Tibial nerve (tissue), 3 donors: ENCODE results near the gene EML2.

Source experiments
- POLR2A ChIP-seq, 2 donors: fragments of 450-650 bp; IDR thresholded peaks; one replicate each; pipeline ENCODE4 v1.6.1; 2017; ENCODE audit warnings: antibody characterized with exemption in 2 of 2, mild to moderate bottlenecking in 2 of 2, moderate library complexity in 2 of 2
- TF ChIP-seq, protein P1 (sequence below), 5 experiments: fragments of 200-600 bp in 3 of 5; fragments of 450-650 bp in 2 of 5; sonication (generic) in 3 of 5; IDR thresholded peaks; one replicate each; pipeline ENCODE4 v1.5.1; 2016 to 2019; ENCODE audit warnings: antibody characterized with exemption in 5 of 5, mild to moderate bottlenecking in 3 of 5, moderate library complexity in 2 of 5

GRCh38 chr19:45597425-45598111 is 41.6 kb downstream of the EML2 start:
- TF ChIP-seq, protein P1, sequence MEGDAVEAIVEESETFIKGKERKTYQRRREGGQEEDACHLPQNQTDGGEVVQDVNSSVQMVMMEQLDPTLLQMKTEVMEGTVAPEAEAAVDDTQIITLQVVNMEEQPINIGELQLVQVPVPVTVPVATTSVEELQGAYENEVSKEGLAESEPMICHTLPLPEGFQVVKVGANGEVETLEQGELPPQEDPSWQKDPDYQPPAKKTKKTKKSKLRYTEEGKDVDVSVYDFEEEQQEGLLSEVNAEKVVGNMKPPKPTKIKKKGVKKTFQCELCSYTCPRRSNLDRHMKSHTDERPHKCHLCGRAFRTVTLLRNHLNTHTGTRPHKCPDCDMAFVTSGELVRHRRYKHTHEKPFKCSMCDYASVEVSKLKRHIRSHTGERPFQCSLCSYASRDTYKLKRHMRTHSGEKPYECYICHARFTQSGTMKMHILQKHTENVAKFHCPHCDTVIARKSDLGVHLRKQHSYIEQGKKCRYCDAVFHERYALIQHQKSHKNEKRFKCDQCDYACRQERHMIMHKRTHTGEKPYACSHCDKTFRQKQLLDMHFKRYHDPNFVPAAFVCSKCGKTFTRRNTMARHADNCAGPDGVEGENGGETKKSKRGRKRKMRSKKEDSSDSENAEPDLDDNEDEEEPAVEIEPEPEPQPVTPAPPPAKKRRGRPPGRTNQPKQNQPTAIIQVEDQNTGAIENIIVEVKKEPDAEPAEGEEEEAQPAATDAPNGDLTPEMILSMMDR (IDR thresholded peaks at IDR 0.05) = no peak
- TF ChIP-seq POLR2A (IDR thresholded peaks at IDR 0.05) = no peak
